GM12873 (cell line): ENCODE data around the gene ARL9.
A peak's percentile ranks its signal among the peaks of the same experiment; 100 is the strongest.

Experiments
- TF ChIP-seq, protein P1 (sequence below): IDR thresholded peaks from 2 replicates; pipeline ENCODE4 v1.5.1; 2012; ENCODE audit warnings: low read depth, mild to moderate bottlenecking, moderate library complexity, low read length, control low read depth; ENCODE audit not compliant: insufficient read depth; ENCODE audit errors: missing control alignments

ARL9 gene

GRCh38 chr4:56535915-56536314 lies 30.3 kb downstream of the ARL9 start:
- TF ChIP-seq, protein P1, sequence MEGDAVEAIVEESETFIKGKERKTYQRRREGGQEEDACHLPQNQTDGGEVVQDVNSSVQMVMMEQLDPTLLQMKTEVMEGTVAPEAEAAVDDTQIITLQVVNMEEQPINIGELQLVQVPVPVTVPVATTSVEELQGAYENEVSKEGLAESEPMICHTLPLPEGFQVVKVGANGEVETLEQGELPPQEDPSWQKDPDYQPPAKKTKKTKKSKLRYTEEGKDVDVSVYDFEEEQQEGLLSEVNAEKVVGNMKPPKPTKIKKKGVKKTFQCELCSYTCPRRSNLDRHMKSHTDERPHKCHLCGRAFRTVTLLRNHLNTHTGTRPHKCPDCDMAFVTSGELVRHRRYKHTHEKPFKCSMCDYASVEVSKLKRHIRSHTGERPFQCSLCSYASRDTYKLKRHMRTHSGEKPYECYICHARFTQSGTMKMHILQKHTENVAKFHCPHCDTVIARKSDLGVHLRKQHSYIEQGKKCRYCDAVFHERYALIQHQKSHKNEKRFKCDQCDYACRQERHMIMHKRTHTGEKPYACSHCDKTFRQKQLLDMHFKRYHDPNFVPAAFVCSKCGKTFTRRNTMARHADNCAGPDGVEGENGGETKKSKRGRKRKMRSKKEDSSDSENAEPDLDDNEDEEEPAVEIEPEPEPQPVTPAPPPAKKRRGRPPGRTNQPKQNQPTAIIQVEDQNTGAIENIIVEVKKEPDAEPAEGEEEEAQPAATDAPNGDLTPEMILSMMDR = no peak

DNA sequence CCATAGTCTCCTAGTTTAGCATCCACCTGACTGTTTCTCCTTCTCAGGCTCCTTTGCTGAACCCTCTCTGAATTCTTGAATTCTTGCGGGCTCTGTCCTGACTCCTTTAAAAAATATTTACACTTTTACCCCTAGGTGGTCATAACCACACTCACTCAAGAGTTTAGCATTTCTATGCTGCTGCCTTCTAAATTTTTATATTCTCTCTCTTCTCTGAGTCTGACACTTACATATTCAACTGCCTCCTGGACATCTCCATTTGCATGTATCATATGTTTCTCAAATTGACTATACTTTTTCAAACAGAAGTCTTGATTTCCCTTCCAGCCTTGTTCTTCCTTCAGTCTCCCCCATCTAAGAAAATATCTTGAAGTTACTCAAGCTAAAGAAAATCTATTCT lies 31.6 kb downstream of the ARL9 start:
- TF ChIP-seq, protein P1 = no peak

DNA sequence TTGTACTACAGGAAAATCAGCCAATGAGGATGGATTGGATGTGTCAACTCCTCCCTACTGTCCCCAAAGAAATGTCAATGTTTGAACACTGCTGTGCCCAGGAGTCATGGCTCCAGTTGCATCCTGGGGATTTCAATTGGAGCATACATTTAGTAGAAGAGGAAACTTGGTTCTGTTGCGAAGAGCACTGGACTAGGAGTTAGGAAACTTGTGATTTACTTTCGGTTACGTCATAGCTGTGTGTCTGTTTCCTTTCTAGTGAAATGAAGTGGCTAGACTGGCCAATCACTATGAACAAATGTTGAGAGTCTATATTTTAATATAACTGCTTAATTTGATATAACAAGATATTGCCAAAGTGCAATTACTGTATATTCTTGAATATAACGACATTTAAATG lies 35.2 kb downstream of the ARL9 start:
- TF ChIP-seq, protein P1 = no peak

DNA sequence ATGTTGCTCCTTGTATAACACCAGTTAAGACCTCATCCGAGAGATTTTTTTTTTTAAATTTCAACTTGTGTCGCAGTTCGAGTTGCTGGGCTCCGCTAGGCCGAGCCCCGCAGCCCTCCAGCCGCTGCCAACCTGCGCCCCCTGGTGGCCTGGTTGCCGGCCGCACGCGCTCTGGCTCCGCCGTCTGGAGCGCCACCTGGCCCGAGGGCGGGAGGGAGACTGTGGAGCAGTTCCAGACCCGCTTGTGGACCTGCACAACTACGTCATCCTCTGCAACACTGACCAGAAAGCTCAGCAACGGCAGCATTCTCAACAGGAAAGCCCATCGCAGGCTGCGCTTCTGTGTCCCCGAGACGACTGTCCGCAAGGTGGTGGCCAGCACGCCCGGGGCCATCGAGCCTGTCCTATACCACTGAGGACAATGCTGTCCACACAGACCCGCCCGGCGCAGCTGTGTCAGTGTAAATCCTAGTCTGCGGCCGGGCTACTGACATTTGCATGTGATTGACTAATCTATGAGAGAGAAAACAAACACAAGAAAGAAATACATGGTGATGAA lies 39.1 kb downstream of the ARL9 start:
- TF ChIP-seq, protein P1 = peak; percentile 94

GRCh38 chr4:56550642-56551041 lies 45.1 kb downstream of the ARL9 start:
- TF ChIP-seq, protein P1 = no peak

DNA sequence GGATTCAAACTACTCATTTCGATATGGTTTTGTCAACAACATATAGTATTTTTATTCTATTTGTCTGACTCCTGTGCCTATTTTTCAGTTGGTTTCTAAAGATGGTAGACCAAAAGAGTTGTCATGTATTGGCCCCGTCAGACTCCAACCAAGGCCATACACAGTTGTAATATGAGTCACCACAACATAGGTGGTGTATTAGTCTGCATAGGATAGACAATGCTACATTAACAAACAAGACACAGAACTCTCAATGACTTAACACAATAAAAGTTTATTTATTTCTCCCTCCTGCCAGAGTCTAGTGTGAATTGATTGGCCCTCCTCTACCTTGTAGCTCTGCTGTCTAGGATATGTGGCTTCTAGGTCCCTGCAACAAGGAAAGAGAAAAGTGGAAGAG lies 45.9 kb downstream of the ARL9 start:
- TF ChIP-seq, protein P1 = no peak

- TF ChIP-seq, protein P1 = no peak
Measured at GRCh38 chr4:56552273-56552672, 46.7 kb downstream of the ARL9 start.
